ENCODE data around the gene NUP205. TPM values are rescaled to one million over a fixed set of nuclear protein-coding genes. Genes with fewer than 3 reads are reported as not detected.

The NUP205 gene
- total RNA-seq, 4 donors from 2014 or later = 36.9 to 53.1 (median 41.3) TPM

DNA sequence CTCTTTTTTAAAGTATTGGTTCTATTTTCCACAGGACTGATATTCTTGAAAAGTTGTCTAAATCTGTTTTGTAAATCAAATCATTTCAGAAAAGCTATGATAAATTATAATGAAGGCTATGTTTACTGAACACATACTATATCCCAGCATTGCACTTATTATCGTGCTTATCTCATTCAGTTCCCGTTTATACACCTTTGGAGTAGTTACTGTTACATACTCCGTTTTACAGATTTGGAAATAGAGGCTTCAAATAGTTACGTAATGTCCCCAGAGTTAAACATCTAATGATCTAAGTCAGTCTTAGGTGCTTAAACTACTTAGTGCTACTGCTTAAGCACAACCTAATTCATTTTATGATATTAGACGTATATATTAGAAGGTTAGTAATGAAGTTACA lies 1.2 kb downstream of the NUP205 start:
- Histone ChIP-seq H3K9me3 (no peaks in the 10 kb centered on the region), H3K36me3 (no peaks in the 10 kb centered on the region), H3K27ac (peak overlapping the region; percentile 95), H3K4me1 (peaks cover 23% of the 10 kb centered on the region), H3K27me3 (no peaks in the 10 kb centered on the region), H3K4me3 (peak overlapping the region; percentile 73)
- 56% methylated on average over 5 of the region's 5 CpGs for WGBS
- TF ChIP-seq POLR2AphosphoS5 (IDR thresholded peaks at IDR 0.05) = no peak
- TF ChIP-seq CTCF (IDR thresholded peaks at IDR 0.05) = no peak
- TF ChIP-seq EP300 (IDR thresholded peaks at IDR 0.05) = no peak
- TF ChIP-seq POLR2A (IDR thresholded peaks at IDR 0.05) = no peak
- DNase-seq (ENCODE audit: low spot score in 2 of 2) = no peak

- no peak overlapping the region for H3K4me3 ChIP-seq
- TF ChIP-seq POLR2A (IDR thresholded peaks at IDR 0.05) (no peak), POLR2AphosphoS5 (IDR thresholded peaks at IDR 0.05) (no peak), EP300 (IDR thresholded peaks at IDR 0.05) (no peak), CTCF (IDR thresholded peaks at IDR 0.05) (no peak)
- no peak for DNase-seq (ENCODE audit: low spot score in 2 of 2)
- WGBS = 51% methylated on average over 1 of the region's 1 CpG
- H3K4me1 ChIP-seq = peaks cover 23% of the 10 kb centered on the region
- H3K9me3 ChIP-seq = no peaks in the 10 kb centered on the region
- no peaks in the 10 kb centered on the region for H3K27me3 ChIP-seq
- no peak overlapping the region for H3K27ac ChIP-seq
- no peaks in the 10 kb centered on the region for H3K36me3 ChIP-seq
These were observed 2.9 kb downstream of the NUP205 start for GRCh38 chr7:135560631-135561030.

GRCh38 chr7:135562720-135563119 lies 5.0 kb downstream of the NUP205 start:
- Histone ChIP-seq H3K27ac (no peak overlapping the region), H3K4me1 (peaks cover 23% of the 10 kb centered on the region), H3K27me3 (no peaks in the 10 kb centered on the region), H3K36me3 (no peaks in the 10 kb centered on the region), H3K9me3 (no peaks in the 10 kb centered on the region), H3K4me3 (no peak overlapping the region)
- WGBS = 70% methylated on average over 8 of the region's 8 CpGs
- no peak for DNase-seq (ENCODE audit: low spot score in 2 of 2)
- TF ChIP-seq POLR2AphosphoS5 (IDR thresholded peaks at IDR 0.05) = no peak
- TF ChIP-seq POLR2A (IDR thresholded peaks at IDR 0.05) = no peak
- TF ChIP-seq CTCF (IDR thresholded peaks at IDR 0.05) = no peak
- no peak for TF ChIP-seq EP300 (IDR thresholded peaks at IDR 0.05)

- H3K4me3 ChIP-seq = no peak overlapping the region
- 94% methylated on average over 3 of the region's 3 CpGs for WGBS
- H3K36me3 ChIP-seq = peaks cover 46% of the 10 kb centered on the region
- DNase-seq (ENCODE audit: low spot score in 2 of 2) = no peak
- H3K9me3 ChIP-seq = no peaks in the 10 kb centered on the region
- no peak overlapping the region for H3K27ac ChIP-seq
- H3K27me3 ChIP-seq = no peaks in the 10 kb centered on the region
- H3K4me1 ChIP-seq = no peaks in the 10 kb centered on the region
- TF ChIP-seq EP300 (IDR thresholded peaks at IDR 0.05) (no peak), POLR2A (IDR thresholded peaks at IDR 0.05) (no peak), CTCF (IDR thresholded peaks at IDR 0.05) (no peak)
These were observed 14.1 kb downstream of the NUP205 start for GRCh38 chr7:135571834-135572233.

DNA sequence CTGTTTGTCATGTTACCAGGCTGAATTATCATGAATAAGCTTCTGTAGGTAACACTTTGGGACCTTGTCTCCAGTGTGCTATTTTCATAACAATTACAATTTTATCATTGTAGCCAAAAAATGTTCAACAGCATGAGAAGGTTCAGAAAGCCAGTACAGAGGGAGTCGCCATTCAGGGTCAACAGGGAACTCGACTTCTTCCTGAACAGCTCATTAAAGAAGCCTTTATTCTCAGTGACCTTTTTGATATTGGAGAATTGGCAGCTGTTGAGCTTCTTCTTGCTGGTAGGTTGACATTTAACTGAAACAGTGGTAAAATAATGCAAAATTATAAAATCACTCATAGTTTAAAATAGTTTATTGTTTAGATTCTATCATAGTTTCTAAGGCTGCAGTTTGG lies 15.8 kb downstream of the NUP205 start:
- no peaks in the 10 kb centered on the region for H3K27me3 ChIP-seq
- H3K36me3 ChIP-seq = peaks cover 60% of the 10 kb centered on the region
- H3K27ac ChIP-seq = no peak overlapping the region
- DNase-seq (ENCODE audit: low spot score in 2 of 2) = no peak
- no peaks in the 10 kb centered on the region for H3K4me1 ChIP-seq
- WGBS = 85% methylated on average over 2 of the region's 2 CpGs
- H3K4me3 ChIP-seq = no peak overlapping the region
- H3K9me3 ChIP-seq = no peaks in the 10 kb centered on the region
- TF ChIP-seq POLR2A (IDR thresholded peaks at IDR 0.05) = no peak
- TF ChIP-seq POLR2AphosphoS5 (IDR thresholded peaks at IDR 0.05) = no peak
- TF ChIP-seq CTCF (IDR thresholded peaks at IDR 0.05) = no peak

Measured in suprapubic skin (tissue), 4 donors.